HT-29 (cell line): ENCODE measurements around the gene ADAMTS14. TPM values are rescaled to one million over a fixed set of nuclear protein-coding genes. Genes with fewer than 3 reads are reported as not detected.

Source experiments
- small RNA-seq: library from RNA; depleted of rRNA; stranded (forward); fragments of <200 nt; gene quantifications from one replicate; pipeline ENCODE3, GENCODE V24; 2014
- total RNA-seq: library from RNA; depleted of rRNA; stranded (reverse); fragments of >200 nt; shearing (Covaris generic); gene quantifications from 2 replicates; pipeline ENCODE4 v1.2.3, GENCODE V29; 2014; rRNA removed

ADAMTS14 gene
- total RNA-seq, 1 experiment from 2014 or later: 0.15 TPM

Small RNA genes within 50 kb of the gene (small RNA-seq; reads per million reads assigned to genes)
- gene RPS26P40: not detected

Other genes with a start within 250 kb of the ADAMTS14 start
- gene NODAL, start 230.8 kb upstream of the ADAMTS14 start, total RNA-seq: not detected in 2 replicates
- gene PALD1, start 193.7 kb upstream of the ADAMTS14 start, total RNA-seq: 23.9 and 25.5 TPM in 2 replicates
- gene PRF1, start 69.8 kb upstream of the ADAMTS14 start, total RNA-seq: not detected in 2 replicates
- not detected in 2 replicates for gene TBATA, start 112.9 kb downstream of the ADAMTS14 start, total RNA-seq
- gene SGPL1, start 143.4 kb downstream of the ADAMTS14 start, total RNA-seq: 34.4 and 37.5 TPM in 2 replicates
- 147 TPM in 2 replicates for gene PCBD1, start 216.1 kb downstream of the ADAMTS14 start, total RNA-seq